DND-41 (cell line): ENCODE data around the gene CCSER2.

Experiments
- CTCF ChIP-seq: IDR thresholded peaks from 2 replicates; pipeline ENCODE4 v1.5.1; 2012; ENCODE audit warnings: borderline replicate concordance, low read length, moderate library complexity, mild to moderate bottlenecking; ENCODE audit not compliant: poor library complexity, severe bottlenecking; ENCODE audit errors: extremely low read depth
- EZH2 ChIP-seq: IDR thresholded peaks from 3 replicates; pipeline ENCODE4 v1.6.1; 2012; ENCODE audit warnings: borderline replicate concordance, low read depth, mild to moderate bottlenecking, moderate library complexity, low read length, inconsistent platforms; ENCODE audit not compliant: severe bottlenecking

- TF ChIP-seq CTCF, result no peak
- TF ChIP-seq EZH2, result no peak
These were observed 43.6 kb downstream of the CCSER2 start for GRCh38 chr10:84371944-84372343.
